Measurements from ENCODE around the gene C2CD2.

DNA sequence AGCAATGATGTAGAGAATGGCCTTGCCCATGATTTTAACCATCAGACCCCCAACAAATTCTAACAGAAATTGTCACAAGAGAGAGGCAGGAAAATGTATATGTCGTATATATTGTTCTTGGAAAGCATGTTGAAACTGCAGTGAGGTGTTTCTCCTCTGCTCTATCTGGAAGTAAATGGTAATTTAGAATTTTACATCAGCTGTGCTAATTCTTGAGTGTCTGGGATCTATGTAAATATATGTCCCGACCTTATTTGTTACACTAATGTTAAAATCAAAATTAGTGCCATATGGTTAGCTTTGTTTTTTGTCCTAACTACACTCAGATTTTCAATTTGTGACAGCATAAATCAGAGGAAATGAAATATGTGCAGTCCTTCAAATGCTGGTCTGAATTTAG, 35.9 kb upstream of the C2CD2 start:
- no peak for TF ChIP-seq CSDC2 (CRISPR knock-in tag; IDR thresholded peaks at IDR 0.05)
- TF ChIP-seq ZNF565 (CRISPR knock-in tag; conservative IDR thresholded peaks at IDR 0.05; ENCODE audit: low read depth) = no peak
- no peak for TF ChIP-seq TOX (CRISPR knock-in tag; IDR thresholded peaks at IDR 0.05; ENCODE audit: borderline replicate concordance)
- TF ChIP-seq, protein P1, sequence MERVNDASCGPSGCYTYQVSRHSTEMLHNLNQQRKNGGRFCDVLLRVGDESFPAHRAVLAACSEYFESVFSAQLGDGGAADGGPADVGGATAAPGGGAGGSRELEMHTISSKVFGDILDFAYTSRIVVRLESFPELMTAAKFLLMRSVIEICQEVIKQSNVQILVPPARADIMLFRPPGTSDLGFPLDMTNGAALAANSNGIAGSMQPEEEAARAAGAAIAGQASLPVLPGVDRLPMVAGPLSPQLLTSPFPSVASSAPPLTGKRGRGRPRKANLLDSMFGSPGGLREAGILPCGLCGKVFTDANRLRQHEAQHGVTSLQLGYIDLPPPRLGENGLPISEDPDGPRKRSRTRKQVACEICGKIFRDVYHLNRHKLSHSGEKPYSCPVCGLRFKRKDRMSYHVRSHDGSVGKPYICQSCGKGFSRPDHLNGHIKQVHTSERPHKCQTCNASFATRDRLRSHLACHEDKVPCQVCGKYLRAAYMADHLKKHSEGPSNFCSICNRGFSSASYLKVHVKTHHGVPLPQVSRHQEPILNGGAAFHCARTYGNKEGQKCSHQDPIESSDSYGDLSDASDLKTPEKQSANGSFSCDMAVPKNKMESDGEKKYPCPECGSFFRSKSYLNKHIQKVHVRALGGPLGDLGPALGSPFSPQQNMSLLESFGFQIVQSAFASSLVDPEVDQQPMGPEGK (CRISPR knock-in tag; IDR thresholded peaks at IDR 0.05; ENCODE audit: borderline replicate concordance) = no peak
- TF ChIP-seq ESRRG (CRISPR knock-in tag; IDR thresholded peaks at IDR 0.05) = no peak

Data from SK-N-SH treated with all-trans-retinoic acid at 6 μM for 48 hours (cell line).